ENCODE data around the gene HIC1.

- peak; percentile 53 for TF ChIP-seq CTCF (IDR thresholded peaks at IDR 0.05; ENCODE audit: poor library complexity)
- no peak for TF ChIP-seq EZH2 (IDR thresholded peaks at IDR 0.05; ENCODE audit: borderline replicate concordance)
- TF ChIP-seq EZH2phosphoT487 (IDR thresholded peaks at IDR 0.05; ENCODE audit: low read depth, severe bottlenecking, unreplicated experiment): no peak
Observed at GRCh38 chr17:2030779-2031163, 24.1 kb upstream of the HIC1 start.
